Measurements from ENCODE around the gene KIF20A. TPM values are rescaled to one million over a fixed set of nuclear protein-coding genes. Genes with fewer than 3 reads are reported as not detected.

The KIF20A gene
- total and polyA plus RNA-seq, 2 experiments from 2014 or later = 41.0 to 60.4 TPM

DNA sequence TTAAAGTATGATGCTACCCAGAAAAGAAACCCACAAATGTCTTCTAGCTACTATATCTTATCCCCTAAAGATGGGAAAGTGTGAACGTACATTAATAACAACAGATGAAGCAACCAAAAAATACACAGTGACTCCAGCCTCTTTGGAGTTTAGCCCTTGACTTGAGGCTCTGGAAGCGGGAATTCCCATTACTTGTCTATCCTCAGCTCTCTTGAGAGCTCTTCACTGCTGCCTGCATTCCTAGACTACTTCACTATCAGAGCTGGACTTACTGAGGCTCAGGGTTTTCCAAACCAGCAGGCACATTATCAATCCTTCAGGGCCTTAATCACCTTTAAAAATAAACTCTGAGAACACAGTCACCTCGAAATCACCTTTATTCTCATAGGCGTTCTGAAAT lies 38.6 kb upstream of the KIF20A start:
- TF ChIP-seq, protein P1, sequence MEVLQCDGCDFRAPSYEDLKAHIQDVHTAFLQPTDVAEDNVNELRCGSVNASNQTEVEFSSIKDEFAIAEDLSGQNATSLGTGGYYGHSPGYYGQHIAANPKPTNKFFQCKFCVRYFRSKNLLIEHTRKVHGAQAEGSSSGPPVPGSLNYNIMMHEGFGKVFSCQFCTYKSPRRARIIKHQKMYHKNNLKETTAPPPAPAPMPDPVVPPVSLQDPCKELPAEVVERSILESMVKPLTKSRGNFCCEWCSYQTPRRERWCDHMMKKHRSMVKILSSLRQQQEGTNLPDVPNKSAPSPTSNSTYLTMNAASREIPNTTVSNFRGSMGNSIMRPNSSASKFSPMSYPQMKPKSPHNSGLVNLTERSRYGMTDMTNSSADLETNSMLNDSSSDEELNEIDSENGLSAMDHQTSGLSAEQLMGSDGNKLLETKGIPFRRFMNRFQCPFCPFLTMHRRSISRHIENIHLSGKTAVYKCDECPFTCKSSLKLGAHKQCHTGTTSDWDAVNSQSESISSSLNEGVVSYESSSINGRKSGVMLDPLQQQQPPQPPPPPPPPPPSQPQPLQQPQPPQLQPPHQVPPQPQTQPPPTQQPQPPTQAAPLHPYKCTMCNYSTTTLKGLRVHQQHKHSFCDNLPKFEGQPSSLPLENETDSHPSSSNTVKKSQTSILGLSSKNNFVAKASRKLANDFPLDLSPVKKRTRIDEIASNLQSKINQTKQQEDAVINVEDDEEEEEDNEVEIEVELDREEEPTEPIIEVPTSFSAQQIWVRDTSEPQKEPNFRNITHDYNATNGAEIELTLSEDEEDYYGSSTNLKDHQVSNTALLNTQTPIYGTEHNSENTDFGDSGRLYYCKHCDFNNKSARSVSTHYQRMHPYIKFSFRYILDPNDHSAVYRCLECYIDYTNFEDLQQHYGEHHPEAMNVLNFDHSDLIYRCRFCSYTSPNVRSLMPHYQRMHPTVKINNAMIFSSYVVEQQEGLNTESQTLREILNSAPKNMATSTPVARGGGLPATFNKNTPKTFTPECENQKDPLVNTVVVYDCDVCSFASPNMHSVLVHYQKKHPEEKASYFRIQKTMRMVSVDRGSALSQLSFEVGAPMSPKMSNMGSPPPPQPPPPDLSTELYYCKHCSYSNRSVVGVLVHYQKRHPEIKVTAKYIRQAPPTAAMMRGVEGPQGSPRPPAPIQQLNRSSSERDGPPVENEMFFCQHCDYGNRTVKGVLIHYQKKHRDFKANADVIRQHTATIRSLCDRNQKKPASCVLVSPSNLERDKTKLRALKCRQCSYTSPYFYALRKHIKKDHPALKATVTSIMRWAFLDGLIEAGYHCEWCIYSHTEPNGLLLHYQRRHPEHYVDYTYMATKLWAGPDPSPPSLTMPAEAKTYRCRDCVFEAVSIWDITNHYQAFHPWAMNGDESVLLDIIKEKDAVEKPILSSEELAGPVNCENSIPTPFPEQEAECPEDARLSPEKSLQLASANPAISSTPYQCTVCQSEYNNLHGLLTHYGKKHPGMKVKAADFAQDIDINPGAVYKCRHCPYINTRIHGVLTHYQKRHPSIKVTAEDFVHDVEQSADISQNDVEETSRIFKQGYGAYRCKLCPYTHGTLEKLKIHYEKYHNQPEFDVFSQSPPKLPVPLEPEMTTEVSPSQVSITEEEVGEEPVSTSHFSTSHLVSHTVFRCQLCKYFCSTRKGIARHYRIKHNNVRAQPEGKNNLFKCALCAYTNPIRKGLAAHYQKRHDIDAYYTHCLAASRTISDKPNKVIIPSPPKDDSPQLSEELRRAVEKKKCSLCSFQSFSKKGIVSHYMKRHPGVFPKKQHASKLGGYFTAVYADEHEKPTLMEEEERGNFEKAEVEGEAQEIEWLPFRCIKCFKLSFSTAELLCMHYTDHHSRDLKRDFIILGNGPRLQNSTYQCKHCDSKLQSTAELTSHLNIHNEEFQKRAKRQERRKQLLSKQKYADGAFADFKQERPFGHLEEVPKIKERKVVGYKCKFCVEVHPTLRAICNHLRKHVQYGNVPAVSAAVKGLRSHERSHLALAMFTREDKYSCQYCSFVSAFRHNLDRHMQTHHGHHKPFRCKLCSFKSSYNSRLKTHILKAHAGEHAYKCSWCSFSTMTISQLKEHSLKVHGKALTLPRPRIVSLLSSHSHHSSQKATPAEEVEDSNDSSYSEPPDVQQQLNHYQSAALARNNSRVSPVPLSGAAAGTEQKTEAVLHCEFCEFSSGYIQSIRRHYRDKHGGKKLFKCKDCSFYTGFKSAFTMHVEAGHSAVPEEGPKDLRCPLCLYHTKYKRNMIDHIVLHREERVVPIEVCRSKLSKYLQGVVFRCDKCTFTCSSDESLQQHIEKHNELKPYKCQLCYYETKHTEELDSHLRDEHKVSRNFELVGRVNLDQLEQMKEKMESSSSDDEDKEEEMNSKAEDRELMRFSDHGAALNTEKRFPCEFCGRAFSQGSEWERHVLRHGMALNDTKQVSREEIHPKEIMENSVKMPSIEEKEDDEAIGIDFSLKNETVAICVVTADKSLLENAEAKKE (CRISPR knock-in tag; IDR thresholded peaks at IDR 0.05) = no peak
- TF ChIP-seq, protein P2, sequence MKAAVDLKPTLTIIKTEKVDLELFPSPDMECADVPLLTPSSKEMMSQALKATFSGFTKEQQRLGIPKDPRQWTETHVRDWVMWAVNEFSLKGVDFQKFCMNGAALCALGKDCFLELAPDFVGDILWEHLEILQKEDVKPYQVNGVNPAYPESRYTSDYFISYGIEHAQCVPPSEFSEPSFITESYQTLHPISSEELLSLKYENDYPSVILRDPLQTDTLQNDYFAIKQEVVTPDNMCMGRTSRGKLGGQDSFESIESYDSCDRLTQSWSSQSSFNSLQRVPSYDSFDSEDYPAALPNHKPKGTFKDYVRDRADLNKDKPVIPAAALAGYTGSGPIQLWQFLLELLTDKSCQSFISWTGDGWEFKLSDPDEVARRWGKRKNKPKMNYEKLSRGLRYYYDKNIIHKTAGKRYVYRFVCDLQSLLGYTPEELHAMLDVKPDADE (IDR thresholded peaks at IDR 0.05) = no peak
- TF ChIP-seq JUNB (IDR thresholded peaks at IDR 0.05; ENCODE audit: unreplicated experiment) = no peak
- TF ChIP-seq, protein P3, sequence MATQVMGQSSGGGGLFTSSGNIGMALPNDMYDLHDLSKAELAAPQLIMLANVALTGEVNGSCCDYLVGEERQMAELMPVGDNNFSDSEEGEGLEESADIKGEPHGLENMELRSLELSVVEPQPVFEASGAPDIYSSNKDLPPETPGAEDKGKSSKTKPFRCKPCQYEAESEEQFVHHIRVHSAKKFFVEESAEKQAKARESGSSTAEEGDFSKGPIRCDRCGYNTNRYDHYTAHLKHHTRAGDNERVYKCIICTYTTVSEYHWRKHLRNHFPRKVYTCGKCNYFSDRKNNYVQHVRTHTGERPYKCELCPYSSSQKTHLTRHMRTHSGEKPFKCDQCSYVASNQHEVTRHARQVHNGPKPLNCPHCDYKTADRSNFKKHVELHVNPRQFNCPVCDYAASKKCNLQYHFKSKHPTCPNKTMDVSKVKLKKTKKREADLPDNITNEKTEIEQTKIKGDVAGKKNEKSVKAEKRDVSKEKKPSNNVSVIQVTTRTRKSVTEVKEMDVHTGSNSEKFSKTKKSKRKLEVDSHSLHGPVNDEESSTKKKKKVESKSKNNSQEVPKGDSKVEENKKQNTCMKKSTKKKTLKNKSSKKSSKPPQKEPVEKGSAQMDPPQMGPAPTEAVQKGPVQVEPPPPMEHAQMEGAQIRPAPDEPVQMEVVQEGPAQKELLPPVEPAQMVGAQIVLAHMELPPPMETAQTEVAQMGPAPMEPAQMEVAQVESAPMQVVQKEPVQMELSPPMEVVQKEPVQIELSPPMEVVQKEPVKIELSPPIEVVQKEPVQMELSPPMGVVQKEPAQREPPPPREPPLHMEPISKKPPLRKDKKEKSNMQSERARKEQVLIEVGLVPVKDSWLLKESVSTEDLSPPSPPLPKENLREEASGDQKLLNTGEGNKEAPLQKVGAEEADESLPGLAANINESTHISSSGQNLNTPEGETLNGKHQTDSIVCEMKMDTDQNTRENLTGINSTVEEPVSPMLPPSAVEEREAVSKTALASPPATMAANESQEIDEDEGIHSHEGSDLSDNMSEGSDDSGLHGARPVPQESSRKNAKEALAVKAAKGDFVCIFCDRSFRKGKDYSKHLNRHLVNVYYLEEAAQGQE (IDR thresholded peaks at IDR 0.05; ENCODE audit: unreplicated experiment) = no peak
- TF ChIP-seq ZNF331 (CRISPR knock-in tag; IDR thresholded peaks at IDR 0.05; ENCODE audit: low read depth) = no peak
- no peak for TF ChIP-seq NANOG (IDR thresholded peaks at IDR 0.05; ENCODE audit: borderline replicate concordance)
- TF ChIP-seq, protein P4, sequence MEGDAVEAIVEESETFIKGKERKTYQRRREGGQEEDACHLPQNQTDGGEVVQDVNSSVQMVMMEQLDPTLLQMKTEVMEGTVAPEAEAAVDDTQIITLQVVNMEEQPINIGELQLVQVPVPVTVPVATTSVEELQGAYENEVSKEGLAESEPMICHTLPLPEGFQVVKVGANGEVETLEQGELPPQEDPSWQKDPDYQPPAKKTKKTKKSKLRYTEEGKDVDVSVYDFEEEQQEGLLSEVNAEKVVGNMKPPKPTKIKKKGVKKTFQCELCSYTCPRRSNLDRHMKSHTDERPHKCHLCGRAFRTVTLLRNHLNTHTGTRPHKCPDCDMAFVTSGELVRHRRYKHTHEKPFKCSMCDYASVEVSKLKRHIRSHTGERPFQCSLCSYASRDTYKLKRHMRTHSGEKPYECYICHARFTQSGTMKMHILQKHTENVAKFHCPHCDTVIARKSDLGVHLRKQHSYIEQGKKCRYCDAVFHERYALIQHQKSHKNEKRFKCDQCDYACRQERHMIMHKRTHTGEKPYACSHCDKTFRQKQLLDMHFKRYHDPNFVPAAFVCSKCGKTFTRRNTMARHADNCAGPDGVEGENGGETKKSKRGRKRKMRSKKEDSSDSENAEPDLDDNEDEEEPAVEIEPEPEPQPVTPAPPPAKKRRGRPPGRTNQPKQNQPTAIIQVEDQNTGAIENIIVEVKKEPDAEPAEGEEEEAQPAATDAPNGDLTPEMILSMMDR (conservative IDR thresholded peaks at IDR 0.05; ENCODE audit: low read depth in 2 of 2) = no peak
- no peak overlapping the region for H3K4me2 ChIP-seq
- no peaks in the 10 kb centered on the region; the same call in 1 of the 2 replicates for H3K27me3 ChIP-seq (ENCODE audit: insufficient read depth)
- peaks cover 3% of the 10 kb centered on the region; the same call in 1 of the 2 replicates for H3K4me1 ChIP-seq (ENCODE audit: insufficient read depth)
- H3K4me3 Mint-ChIP-seq = no peak overlapping the region
- peaks cover 5% of the 10 kb centered on the region; the same call in 2 of the 3 replicates for H3K4me1 Mint-ChIP-seq
- no peaks in the 10 kb centered on the region for H3F3A ChIP-seq (replicated peaks; ENCODE audit: low read depth)
- no peaks in the 10 kb centered on the region for H3K79me2 ChIP-seq (replicated peaks; ENCODE audit: insufficient read depth)
- H3K27ac ChIP-seq (ENCODE audit: low read depth) = no peak overlapping the region
- ATAC-seq (no peak), DNase-seq (ENCODE audit: low spot score) (no peak)
- no peaks in the 10 kb centered on the region for H3K36me3 Mint-ChIP-seq (ENCODE audit: low read depth)
- no peaks in the 10 kb centered on the region for H4K20me1 ChIP-seq (replicated peaks; ENCODE audit: insufficient read depth)
- H3K36me3 ChIP-seq (ENCODE audit: insufficient read depth) = no peaks in the 10 kb centered on the region
- H3K27me3 Mint-ChIP-seq (ENCODE audit: insufficient read depth, low read depth, poor library complexity) = peaks cover 2% of the 10 kb centered on the region
- H3K9me3 Mint-ChIP-seq = no peaks in the 10 kb centered on the region
- H2AFZ ChIP-seq = peak overlapping the region; percentile 14; the same call in 1 of the 2 replicates
- no peak overlapping the region for H3K4me3 ChIP-seq
- H3K9me2 ChIP-seq (ENCODE audit: insufficient read depth) = no peaks in the 10 kb centered on the region
- no peak overlapping the region for H3K27ac Mint-ChIP-seq
